SIG-M5 treated with dmso at 0.1 percent for 504 hours (cell line): ENCODE results near the gene PSTPIP1.

ENCODE experiments used
- DNase-seq: peaks from one replicate; lab custom pipeline; 2025; ENCODE audit not compliant: unreplicated experiment; lab: John Stamatoyannopoulos, UW

PSTPIP1 gene

GRCh38 chr15:77066971-77067690, 72.2 kb downstream of the PSTPIP1 start:
- peak; percentile 48 for DNase-seq

GRCh38 chr15:77067691-77068367, 72.9 kb downstream of the PSTPIP1 start:
- no peak for DNase-seq

GRCh38 chr15:77068633-77069032, 73.7 kb downstream of the PSTPIP1 start:
- DNase-seq, result no peak

GRCh38 chr15:77069521-77070121, 74.7 kb downstream of the PSTPIP1 start:
- no peak for DNase-seq

- DNase-seq, result no peak
Observed at GRCh38 chr15:77070180-77070494, 75.2 kb downstream of the PSTPIP1 start.

GRCh38 chr15:77070495-77071304, 75.8 kb downstream of the PSTPIP1 start, which contains the start of gene TSPAN3:
TSS of gene TSPAN3 (minus strand) at chr15:77071109. CDS start at chr15:77070954, 155 bp downstream.
- DNase-seq, result peak; percentile 88

- no peak for DNase-seq
Observed at GRCh38 chr15:77071305-77072223, 76.6 kb downstream of the PSTPIP1 start.

- no peak for DNase-seq
Observed at GRCh38 chr15:77074350-77074749, 79.4 kb downstream of the PSTPIP1 start.

- no peak for DNase-seq
Observed at GRCh38 chr15:77075528-77075927, 80.6 kb downstream of the PSTPIP1 start.

GRCh38 chr15:77076323-77076915, 81.5 kb downstream of the PSTPIP1 start:
- DNase-seq, result no peak

- no peak for DNase-seq
Observed at GRCh38 chr15:77081971-77082370, 87.0 kb downstream of the PSTPIP1 start.

- peak; percentile 56 for DNase-seq
Observed at GRCh38 chr15:77083381-77084160, 88.6 kb downstream of the PSTPIP1 start.

GRCh38 chr15:77084436-77084835, 89.5 kb downstream of the PSTPIP1 start:
- DNase-seq, result no peak

- peak; percentile 12 for DNase-seq
Observed at GRCh38 chr15:77085297-77085696, 90.4 kb downstream of the PSTPIP1 start.
